ENCODE measurements around the gene EIF4EBP2. TPM values are rescaled to one million over a fixed set of nuclear protein-coding genes. Genes with fewer than 3 reads are reported as not detected.

Gene EIF4EBP2
- polyA plus RNA-seq, 2 of the 4 experiments (the other 2 are of a cell fraction), result 13.0 to 15.4 TPM

DNA sequence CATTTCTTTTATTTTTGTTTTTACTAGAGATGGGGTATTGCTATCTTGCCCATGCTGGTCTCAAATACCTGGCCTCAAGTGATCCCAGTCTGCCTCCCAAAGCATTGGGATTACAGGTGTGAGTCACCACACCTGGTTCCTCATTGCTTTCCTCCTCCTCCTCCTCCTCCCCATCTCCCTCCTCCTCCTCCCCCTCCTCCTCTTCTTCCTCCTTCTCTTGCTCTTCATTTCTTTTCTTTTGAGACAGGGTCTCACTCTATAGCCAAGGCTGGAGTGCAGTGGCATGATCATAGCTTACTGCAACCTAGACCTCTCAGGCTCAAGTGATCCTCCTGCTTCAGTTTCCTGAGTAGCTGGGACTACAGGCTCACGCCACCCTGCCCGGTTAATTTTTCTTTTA is 43.7 kb upstream of the EIF4EBP2 start:
- FAIRE-seq (no peak), DNase-seq (ENCODE audit: low read depth in 1 of 2, low spot score in 1 of 2) (no peak), ATAC-seq (no peak)
- peaks cover 19% of the 10 kb centered on the region for H3K4me1 ChIP-seq
- whole genome bisulfite sequencing (ENCODE audit: missing lambda C conversion rate), result 100% methylated on average over 2 of the region's 2 CpGs
- POLR2A ChIA-PET, result interaction anchor here (0.6 kb wide), 1 partner anchor 137 kb away, joined by 4 read pairs; no protein-coding TSS in a partner anchor
- CTCF ChIA-PET, result interaction anchor here (0.9 to 24.7 kb wide), 7 partner anchors 10 to 213 kb away, joined by 3 to 554 read pairs (median 6); partner anchors contain the start of genes LRRC20, PPA1 and TYSND1
- H3K4me3 ChIP-seq, result no peak overlapping the region
- no peak for TF ChIP-seq HOXB5 (CRISPR knock-in tag; IDR thresholded peaks at IDR 0.05)
- TF ChIP-seq, protein P1, sequence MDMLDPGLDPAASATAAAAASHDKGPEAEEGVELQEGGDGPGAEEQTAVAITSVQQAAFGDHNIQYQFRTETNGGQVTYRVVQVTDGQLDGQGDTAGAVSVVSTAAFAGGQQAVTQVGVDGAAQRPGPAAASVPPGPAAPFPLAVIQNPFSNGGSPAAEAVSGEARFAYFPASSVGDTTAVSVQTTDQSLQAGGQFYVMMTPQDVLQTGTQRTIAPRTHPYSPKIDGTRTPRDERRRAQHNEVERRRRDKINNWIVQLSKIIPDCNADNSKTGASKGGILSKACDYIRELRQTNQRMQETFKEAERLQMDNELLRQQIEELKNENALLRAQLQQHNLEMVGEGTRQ (IDR thresholded peaks at IDR 0.05), result no peak
- TF ChIP-seq CBX8 (IDR thresholded peaks at IDR 0.05), result no peak
- TF ChIP-seq GATA3 (IDR thresholded peaks at IDR 0.05; ENCODE audit: borderline replicate concordance), result no peak
- TF ChIP-seq MAFK (IDR thresholded peaks at IDR 0.05; ENCODE audit: partially characterized antibody), result no peak
- no peak for TF ChIP-seq CBX2 (IDR thresholded peaks at IDR 0.05; ENCODE audit: borderline replicate concordance, low read depth)
- no peak for TF ChIP-seq CHD4 (IDR thresholded peaks at IDR 0.05; ENCODE audit: borderline replicate concordance)
- TF ChIP-seq, protein P2, sequence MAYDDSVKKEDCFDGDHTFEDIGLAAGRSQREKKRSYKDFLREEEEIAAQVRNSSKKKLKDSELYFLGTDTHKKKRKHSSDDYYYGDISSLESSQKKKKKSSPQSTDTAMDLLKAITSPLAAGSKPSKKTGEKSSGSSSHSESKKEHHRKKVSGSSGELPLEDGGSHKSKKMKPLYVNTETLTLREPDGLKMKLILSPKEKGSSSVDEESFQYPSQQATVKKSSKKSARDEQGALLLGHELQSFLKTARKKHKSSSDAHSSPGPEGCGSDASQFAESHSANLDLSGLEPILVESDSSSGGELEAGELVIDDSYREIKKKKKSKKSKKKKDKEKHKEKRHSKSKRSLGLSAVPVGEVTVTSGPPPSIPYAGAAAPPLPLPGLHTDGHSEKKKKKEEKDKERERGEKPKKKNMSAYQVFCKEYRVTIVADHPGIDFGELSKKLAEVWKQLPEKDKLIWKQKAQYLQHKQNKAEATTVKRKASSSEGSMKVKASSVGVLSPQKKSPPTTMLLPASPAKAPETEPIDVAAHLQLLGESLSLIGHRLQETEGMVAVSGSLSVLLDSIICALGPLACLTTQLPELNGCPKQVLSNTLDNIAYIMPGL (CRISPR knock-in tag; IDR thresholded peaks at IDR 0.05; ENCODE audit: borderline replicate concordance), result no peak
- no peak for TF ChIP-seq MAZ (IDR thresholded peaks at IDR 0.05; ENCODE audit: borderline replicate concordance, low read depth, low read length)
- TF ChIP-seq BHLHE40 (IDR thresholded peaks at IDR 0.05; ENCODE audit: low read depth, low read length), result no peak
- no peak for TF ChIP-seq JUNB (IDR thresholded peaks at IDR 0.05)
- TF ChIP-seq HDAC2 (IDR thresholded peaks at IDR 0.05), result no peak
- TF ChIP-seq, protein P3, sequence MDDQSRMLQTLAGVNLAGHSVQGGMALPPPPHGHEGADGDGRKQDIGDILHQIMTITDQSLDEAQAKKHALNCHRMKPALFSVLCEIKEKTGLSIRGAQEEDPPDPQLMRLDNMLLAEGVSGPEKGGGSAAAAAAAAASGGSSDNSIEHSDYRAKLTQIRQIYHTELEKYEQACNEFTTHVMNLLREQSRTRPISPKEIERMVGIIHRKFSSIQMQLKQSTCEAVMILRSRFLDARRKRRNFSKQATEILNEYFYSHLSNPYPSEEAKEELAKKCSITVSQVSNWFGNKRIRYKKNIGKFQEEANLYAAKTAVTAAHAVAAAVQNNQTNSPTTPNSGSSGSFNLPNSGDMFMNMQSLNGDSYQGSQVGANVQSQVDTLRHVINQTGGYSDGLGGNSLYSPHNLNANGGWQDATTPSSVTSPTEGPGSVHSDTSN (IDR thresholded peaks at IDR 0.05), result no peak
- TF ChIP-seq ZSCAN20 (CRISPR knock-in tag; IDR thresholded peaks at IDR 0.05), result no peak
- TF ChIP-seq SREBF2 (IDR thresholded peaks at IDR 0.05), result no peak
- TF ChIP-seq ESRRA (IDR thresholded peaks at IDR 0.05; ENCODE audit: borderline replicate concordance, low read length), result no peak
- no peaks in the 10 kb centered on the region for H3K9me3 ChIP-seq
- no peak overlapping the region for H3K4me2 ChIP-seq
- no peak overlapping the region for H3K27ac ChIP-seq

DNA sequence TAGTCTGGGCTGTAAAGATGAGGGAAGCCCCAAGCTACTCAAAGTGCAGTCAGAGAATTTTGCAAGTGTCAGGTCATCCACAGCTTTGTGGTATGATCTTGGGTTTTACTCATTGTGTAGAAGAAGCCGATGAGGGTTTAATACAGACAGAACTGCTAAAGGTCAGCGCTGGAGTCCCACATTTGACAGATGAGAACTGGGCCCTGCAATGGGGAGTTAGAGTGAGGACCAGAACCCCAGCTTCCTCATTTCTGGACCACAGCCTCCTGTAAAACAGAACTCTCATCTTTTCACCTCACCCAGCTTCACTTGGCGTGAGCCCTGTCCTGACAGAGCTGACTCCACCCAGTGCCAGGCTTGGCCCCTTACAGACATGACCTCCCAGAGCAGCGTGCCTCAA is 41.6 kb upstream of the EIF4EBP2 start:
- DNase-seq (ENCODE audit: low read depth in 1 of 2, low spot score in 1 of 2) (no peak), FAIRE-seq (no peak), ATAC-seq (no peak)
- Histone ChIP-seq H3K4me1 (peaks cover 22% of the 10 kb centered on the region), H3K4me3 (no peak overlapping the region), H3K27ac (no peak overlapping the region), H3K9me3 (no peaks in the 10 kb centered on the region), H3K4me2 (no peak overlapping the region)
- POLR2A ChIA-PET, result no interaction called here
- 82% methylated on average over 4 of the region's 4 CpGs for WGBS (ENCODE audit: missing lambda C conversion rate)
- TF ChIP-seq ZSCAN20 (CRISPR knock-in tag; IDR thresholded peaks at IDR 0.05) (no peak), CHD2 (IDR thresholded peaks at IDR 0.05; ENCODE audit: low read length, partially characterized antibody) (no peak), NPAS2 (CRISPR knock-in tag; IDR thresholded peaks at IDR 0.05; ENCODE audit: borderline replicate concordance) (no peak), NFE2L2 (conservative IDR thresholded peaks at IDR 0.05; ENCODE audit: low read length) (no peak), KDM5A (IDR thresholded peaks at IDR 0.05) (no peak), POLR2AphosphoS2 (conservative IDR thresholded peaks at IDR 0.05; ENCODE audit: low read length) (no peak), HOXB13 (CRISPR knock-in tag; IDR thresholded peaks at IDR 0.05; ENCODE audit: low read depth) (no peak), BHLHE40 (IDR thresholded peaks at IDR 0.05; ENCODE audit: low read depth, low read length) (no peak), POLR2A (IDR thresholded peaks at IDR 0.05; ENCODE audit: low read length) (no peak), HOXB5 (CRISPR knock-in tag; IDR thresholded peaks at IDR 0.05) (no peak), JUN (IDR thresholded peaks at IDR 0.05) (no peak), ZNF302 (CRISPR knock-in tag; IDR thresholded peaks at IDR 0.05) (no peak), CBX8 (IDR thresholded peaks at IDR 0.05) (no peak), ZFP36 (IDR thresholded peaks at IDR 0.05; ENCODE audit: borderline replicate concordance, partially characterized antibody) (no peak), CEBPB (IDR thresholded peaks at IDR 0.05) (no peak), RARB (CRISPR knock-in tag; IDR thresholded peaks at IDR 0.05) (no peak)
- CTCF ChIA-PET, result interaction anchor here (3.7 to 24.7 kb wide), 5 partner anchors 8 to 139 kb away, joined by 20 to 554 read pairs (median 69); partner anchors contain the start of genes LRRC20 and PPA1
